SK-N-SH (cell line): ENCODE measurements around the gene C1RL. TPM values are rescaled to one million over a fixed set of nuclear protein-coding genes. Genes with fewer than 3 reads are reported as not detected.

Source experiments
- CTCF ChIA-PET: fragments of 300-600, 350-600 bp; formaldehyde crosslinking; extraction: SDS; loops from one replicate; lab custom pipeline; 2021; lab: Yijun Ruan, JAX
- POLR2A ChIA-PET: fragments of 350-600 bp; sonication (Branson Sonifier 250); formaldehyde crosslinking; extraction: SDS; loops from one replicate; lab custom pipeline; 2020; ENCODE audit warnings: antibody characterized with exemption, inconsistent platforms; lab: Yijun Ruan, JAX
- DNase-seq: peaks from one replicate; pipeline ENCODE4 v3.0.0; 2012
- H2AFZ ChIP-seq: fragments of 200-600 bp; sonication (generic); 2 replicates; pipeline ENCODE4 v1.8.1; 2016; ENCODE audit warnings: antibody characterized with exemption, mild to moderate bottlenecking, low read depth
- H3F3A ChIP-seq: fragments of 200-600 bp; sonication (generic); replicated peaks from 2 replicates; pipeline ENCODE3; 2016; ENCODE audit warnings: antibody characterized with exemption, mild to moderate bottlenecking; ENCODE audit not compliant: insufficient read depth
- H3K27ac ChIP-seq, 2 experiments: fragments of 200-500 bp in 1 of 2; fragments of 200-600 bp in 1 of 2; sonication (Bioruptor generic) in 1 of 2; sonication (generic), shearing (Covaris generic) in 1 of 2; 2 replicates each; pipeline versions ENCODE4 v1.5.1 to v1.6.1; 2014 to 2016; ENCODE audit warnings: low read depth in 2 of 2, inconsistent platforms in 1 of 2, low read length in 1 of 2, mild to moderate bottlenecking in 1 of 2, mixed read lengths in 1 of 2
- H3K27me3 ChIP-seq: fragments of 200-600 bp; sonication (generic), shearing (Covaris generic); 2 replicates; pipeline ENCODE4 v1.6.1; 2016; ENCODE audit warnings: mixed run types; ENCODE audit not compliant: insufficient read depth
- H3K36me3 ChIP-seq, 2 experiments: fragments of 200-500 bp in 1 of 2; fragments of 200-600 bp in 1 of 2; sonication (Bioruptor generic) in 1 of 2; sonication (generic) in 1 of 2; replicated peaks in 1 of 2; 2 replicates each; pipeline versions ENCODE3 to v1.5.1; 2014 to 2016; ENCODE audit warnings: low read length in 1 of 2, mild to moderate bottlenecking in 1 of 2; ENCODE audit not compliant: insufficient read depth in 2 of 2, control insufficient read depth in 1 of 2
- H3K4me1 ChIP-seq, 2 experiments: fragments of 200-500 bp in 1 of 2; fragments of 200-600 bp in 1 of 2; sonication (Bioruptor generic) in 1 of 2; sonication (generic), shearing (Covaris generic) in 1 of 2; 2 replicates each; pipeline versions ENCODE4 v1.5.1 to v1.6.1; 2014 to 2016; ENCODE audit warnings: low read depth in 1 of 2, low read length in 1 of 2, mixed run types in 1 of 2; ENCODE audit not compliant: insufficient read depth in 2 of 2, control insufficient read depth in 1 of 2
- H3K4me2 ChIP-seq: fragments of 200-600 bp; sonication (generic), shearing (Covaris generic); 2 replicates; pipeline ENCODE4 v1.6.1; 2017; ENCODE audit warnings: mixed run types
- H3K4me3 ChIP-seq, 2 experiments: fragments of 200-500 bp in 1 of 2; fragments of 200-600 bp in 1 of 2; sonication (Bioruptor generic) in 1 of 2; sonication (generic), shearing (Covaris generic) in 1 of 2; 2 replicates each; pipeline versions ENCODE4 v1.5.1 to v1.8.1; 2014 to 2016; ENCODE audit warnings: low read depth in 2 of 2, inconsistent platforms in 1 of 2, low read length in 1 of 2, mild to moderate bottlenecking in 1 of 2, mixed read lengths in 1 of 2, moderate library complexity in 1 of 2
- H3K79me2 ChIP-seq: fragments of 200-600 bp; sonication (generic); 2 replicates; pipeline ENCODE4 v1.8.1; 2017; ENCODE audit warnings: mild to moderate bottlenecking; ENCODE audit not compliant: insufficient read depth
- H3K9ac ChIP-seq: fragments of 200-600 bp; sonication (generic); 2 replicates; pipeline ENCODE4 v1.6.1; 2017; ENCODE audit warnings: mixed run types
- H3K9me2 ChIP-seq: fragments of 200-600 bp; sonication (generic); 2 replicates; pipeline ENCODE4 v1.6.1; 2017; ENCODE audit warnings: mixed run types
- H3K9me3 ChIP-seq: fragments of 200-600 bp; sonication (generic); 2 replicates; pipeline ENCODE4 v1.6.1; 2017; ENCODE audit warnings: mixed run types, mild to moderate bottlenecking, moderate library complexity
- H4K20me1 ChIP-seq: fragments of 200-600 bp; sonication (generic); 2 replicates; pipeline ENCODE4 v1.6.1; 2017; ENCODE audit warnings: mild to moderate bottlenecking, mixed run types; ENCODE audit not compliant: insufficient read depth
- CTCF ChIP-seq: fragments of 200-600 bp; sonication (generic); IDR thresholded peaks from 2 replicates; pipeline ENCODE4 v1.6.1; 2017; ENCODE audit warnings: antibody characterized with exemption, mild to moderate bottlenecking, moderate library complexity
- EZH2phosphoT487 ChIP-seq: fragments of 200-600 bp; sonication (generic); IDR thresholded peaks from 2 replicates; pipeline ENCODE4 v1.6.1; 2017; ENCODE audit warnings: low read depth, mixed run types, mild to moderate bottlenecking, antibody characterized with exemption, moderate library complexity, borderline replicate concordance
- FOSL2 ChIP-seq: IDR thresholded peaks from 2 replicates; pipeline ENCODE4 v1.4.0; 2012; ENCODE audit warnings: low read depth, mild to moderate bottlenecking, moderate library complexity, borderline replicate concordance
- FOXJ3 ChIP-seq: sonication (generic); formaldehyde crosslinking; IDR thresholded peaks from 2 replicates; pipeline ENCODE4 v1.5.1; 2020; ENCODE audit warnings: mild to moderate bottlenecking, missing genetic modification reagents
- GABPA ChIP-seq: IDR thresholded peaks from 2 replicates; pipeline ENCODE4 v1.4.0; 2012; ENCODE audit warnings: low read depth, mild to moderate bottlenecking
- JUND ChIP-seq: IDR thresholded peaks from 2 replicates; pipeline ENCODE4 v1.4.0; 2012
- MAX ChIP-seq: IDR thresholded peaks from 2 replicates; pipeline ENCODE4 v1.4.0; 2012; ENCODE audit warnings: low read depth
- MXI1 ChIP-seq: IDR thresholded peaks from 2 replicates; pipeline ENCODE4 v1.6.1; 2012; ENCODE audit warnings: mild to moderate bottlenecking, low read depth, low read length, improper control_type of control experiment
- NFIC ChIP-seq: IDR thresholded peaks from 2 replicates; pipeline ENCODE4 v1.4.0; 2012; ENCODE audit warnings: borderline replicate concordance
- POLR2AphosphoS5 ChIP-seq: IDR thresholded peaks from 2 replicates; pipeline ENCODE4 v1.6.1; 2012; ENCODE audit warnings: low read depth, low read length
- RCOR1 ChIP-seq: fragments of 150-350 bp; IDR thresholded peaks from 2 replicates; pipeline ENCODE4 v1.6.1; 2017; ENCODE audit warnings: antibody characterized with exemption, low read length
- SIN3A ChIP-seq: IDR thresholded peaks from 2 replicates; pipeline ENCODE4 v1.6.1; 2012; ENCODE audit warnings: low read depth, mild to moderate bottlenecking, low read length, moderate library complexity, borderline replicate concordance
- TEAD4 ChIP-seq: IDR thresholded peaks from 2 replicates; pipeline ENCODE4 v1.4.0; 2012; ENCODE audit warnings: mild to moderate bottlenecking, borderline replicate concordance; ENCODE audit not compliant: insufficient read depth
- ZBTB33 ChIP-seq: IDR thresholded peaks from 2 replicates; pipeline ENCODE4 v1.4.0; 2012; ENCODE audit warnings: low read depth, borderline replicate concordance
- WGBS: methylation state at CpG from one replicate; pipeline ENCODE4 v1.1.6; 2017; ENCODE audit warnings: low lambda C conversion rate; 5-methylcytosine and 5-hydroxymethylcytosine counted together
- polyA plus RNA-seq, 3 experiments: library from polyadenylated mRNA; depleted of rRNA; stranded (reverse); fragments of >200 nt; gene quantifications; 2 replicates each; pipeline ENCODE4 v1.2.3, GENCODE V29; 2012

The C1RL gene
- polyA plus RNA-seq, 1 of the 3 experiments (the other 2 are of a cell fraction) = 8.3 TPM

GRCh38 chr12:7093486-7093885 lies 15.5 kb downstream of the C1RL start:
- no peaks in the 10 kb centered on the region for H3K79me2 ChIP-seq
- no peaks in the 10 kb centered on the region for H3K36me3 ChIP-seq
- no peak for DNase-seq
- H3K9me3 ChIP-seq = no peaks in the 10 kb centered on the region
- peaks cover 0 to 8% of the 10 kb centered on the region in 2 experiments; a peak in 1 of 4 replicates for H3K4me1 ChIP-seq
- H3K9me2 ChIP-seq = no peaks in the 10 kb centered on the region
- CTCF ChIA-PET = interaction anchor here (1.0 to 2.5 kb wide), 12 partner anchors 9 to 221 kb away, joined by 3 to 19 read pairs (median 4); partner anchors contain the start of genes C1S and SPSB2
- 52% methylated on average over 5 of the region's 5 CpGs for WGBS
- peaks cover 6% of the 10 kb centered on the region for H3F3A ChIP-seq
- no peak overlapping the region for H3K4me2 ChIP-seq
- TF ChIP-seq SIN3A (no peak), CTCF (no peak), ZBTB33 (no peak), EZH2phosphoT487 (no peak), RCOR1 (no peak), FOXJ3 (CRISPR knock-in tag) (no peak), GABPA (no peak), TEAD4 (no peak), POLR2AphosphoS5 (no peak), MXI1 (no peak), MAX (no peak)
- TF ChIP-seq, all 33 proteins: peak for 0
- H3K9ac ChIP-seq = no peak overlapping the region
- POLR2A ChIA-PET = no interaction called here
- H3K4me3 ChIP-seq = no peak overlapping the region
- H4K20me1 ChIP-seq = no peaks in the 10 kb centered on the region
- no peak overlapping the region for H2AFZ ChIP-seq
- no peaks in the 10 kb centered on the region for H3K27me3 ChIP-seq
- H3K27ac ChIP-seq = no peak overlapping the region

GRCh38 chr12:7092986-7093460 lies 16.0 kb downstream of the C1RL start:
- CTCF ChIA-PET = interaction anchor here (0.6 to 2.5 kb wide), 16 partner anchors 10 to 220 kb away, joined by 3 to 19 read pairs (median 4); partner anchors contain the start of genes C1S and SPSB2
- no peaks in the 10 kb centered on the region for H3K9me3 ChIP-seq
- TF ChIP-seq MXI1 (no peak), FOSL2 (no peak), TEAD4 (no peak), POLR2AphosphoS5 (no peak), JUND (no peak), NFIC (no peak)
- TF ChIP-seq, all 33 proteins: peak for 0
- no peaks in the 10 kb centered on the region for H3K36me3 ChIP-seq
- no peaks in the 10 kb centered on the region for H3K27me3 ChIP-seq
- WGBS = 75% methylated on average over 6 of the region's 8 CpGs
- H2AFZ ChIP-seq = no peak overlapping the region
- POLR2A ChIA-PET = no interaction called here
- peaks cover 6% of the 10 kb centered on the region for H3F3A ChIP-seq
- no peak overlapping the region for H3K4me2 ChIP-seq
- no peak overlapping the region for H3K4me3 ChIP-seq
- H3K27ac ChIP-seq = no peak overlapping the region
- peaks cover 0 to 8% of the 10 kb centered on the region in 2 experiments; a peak in 1 of 4 replicates for H3K4me1 ChIP-seq
- no peaks in the 10 kb centered on the region for H3K9me2 ChIP-seq
- H3K79me2 ChIP-seq = no peaks in the 10 kb centered on the region
- DNase-seq = no peak
- H3K9ac ChIP-seq = no peak overlapping the region
- H4K20me1 ChIP-seq = no peaks in the 10 kb centered on the region
